ENCODE data around the gene DIAPH3. TPM values are rescaled to one million over a fixed set of nuclear protein-coding genes. Genes with fewer than 3 reads are reported as not detected.
"Not testable (repeated sequence)": the region's sequence is repeated elsewhere in the genome, so short reads cannot be mapped to it uniquely, and the experiment has no call there.

The DIAPH3 gene
- total RNA-seq, 1 experiment from 2014 or later: 27.6 TPM

- Mint-ChIP-seq H3K9me3 (peaks cover 4% of the 10 kb centered on the region; the same call in 1 of the 2 replicates), H3K36me3 (no peaks in the 10 kb centered on the region), H3K4me1 (peaks cover 5% of the 10 kb centered on the region), H3K27me3 (ENCODE audit: low read depth) (no peaks in the 10 kb centered on the region), H3K4me3 (no peak overlapping the region), H3K27ac (no peak overlapping the region)
- POLR2A ChIA-PET: interaction anchor here (0.9 kb wide), 1 partner anchor 51 kb away, joined by 3 read pairs; no protein-coding TSS in a partner anchor
- no peak for TF ChIP-seq FOXJ3 (CRISPR knock-in tag; IDR thresholded peaks at IDR 0.05; ENCODE audit: borderline replicate concordance)
- no peak for TF ChIP-seq NFE2L1 (CRISPR knock-in tag; IDR thresholded peaks at IDR 0.05)
- CTCF ChIA-PET: interaction anchor here (0.8 kb wide), 1 partner anchor 16 kb away, joined by 3 read pairs; no protein-coding TSS in a partner anchor
- ATAC-seq: no peak
- DNase-seq (ENCODE audit: low spot score): no peak
Observed at GRCh38 chr13:60210510-60211330, 47.0 kb upstream of the DIAPH3 start.

DNA sequence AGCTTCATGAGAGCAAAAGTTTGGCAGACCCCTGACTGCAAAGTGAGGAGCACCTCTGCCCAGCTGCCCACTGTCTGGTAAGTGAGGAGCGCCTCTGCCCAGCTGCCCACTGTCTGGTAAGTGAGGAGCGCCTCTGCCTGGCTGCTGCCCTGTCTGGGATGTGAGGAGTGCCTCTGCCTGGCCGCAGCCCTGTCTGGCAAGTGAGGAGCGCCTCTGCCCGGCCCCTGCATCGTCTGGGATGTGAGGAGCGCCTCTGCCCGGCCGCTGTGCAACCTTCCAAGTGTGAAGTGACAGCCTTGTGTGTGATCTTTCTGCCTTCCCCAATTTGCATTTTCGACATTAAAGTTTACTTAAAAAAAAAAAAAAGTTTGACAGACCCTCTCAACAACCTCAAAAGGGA lies 41.8 kb upstream of the DIAPH3 start:
- H3K27me3 Mint-ChIP-seq (ENCODE audit: low read depth); POLR2A ChIA-PET; H3K36me3 Mint-ChIP-seq; H3K4me3 Mint-ChIP-seq; H3K9me3 Mint-ChIP-seq; H3K4me1 Mint-ChIP-seq; CTCF ChIA-PET; H3K27ac Mint-ChIP-seq; ATAC-seq: not testable (repeated sequence)
- peak; percentile 32 for DNase-seq (ENCODE audit: low spot score)

DNA sequence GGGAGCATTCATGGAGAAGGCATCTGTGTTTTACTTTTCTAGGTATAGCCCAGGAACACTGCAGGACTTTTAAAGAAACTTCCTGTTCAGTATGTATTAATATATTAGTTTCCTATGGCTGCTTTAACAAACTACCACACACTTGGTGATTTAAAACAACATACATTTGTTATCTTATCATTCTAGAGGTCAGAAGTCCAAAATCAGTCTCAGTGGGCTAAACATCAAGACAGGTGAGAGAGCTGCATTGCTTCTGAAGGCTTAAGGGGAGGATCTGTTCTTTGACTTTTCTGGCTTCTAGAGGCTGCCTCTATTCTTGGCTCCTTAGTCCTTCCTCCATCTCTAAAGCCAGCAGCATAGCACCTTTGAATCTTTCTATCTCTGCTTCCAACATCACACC lies 37.6 kb upstream of the DIAPH3 start:
- no peak overlapping the region for H3K4me3 Mint-ChIP-seq

DNA sequence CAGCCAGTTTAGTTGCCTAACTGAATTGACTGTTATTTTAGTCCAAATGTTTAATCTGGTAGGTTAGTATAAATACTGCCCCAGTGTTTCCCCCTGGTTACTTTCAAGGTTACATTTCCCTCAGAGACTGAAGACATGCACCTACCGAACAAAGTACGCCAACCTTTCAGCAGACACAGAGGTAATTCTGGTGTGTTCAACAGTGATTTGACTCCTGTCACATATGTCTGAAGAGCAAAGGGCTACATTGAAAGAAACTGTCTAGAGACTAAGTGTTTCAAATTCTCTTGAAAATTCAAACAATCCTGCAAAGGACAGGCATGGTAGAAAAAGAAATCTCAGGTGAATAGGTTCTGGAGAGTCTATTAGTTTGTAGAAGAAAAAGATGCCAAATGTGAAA lies 32.2 kb upstream of the DIAPH3 start:
- H3K9me3 Mint-ChIP-seq; H3K36me3 Mint-ChIP-seq; CTCF ChIA-PET; ATAC-seq; POLR2A ChIA-PET; H3K4me3 Mint-ChIP-seq; H3K27ac Mint-ChIP-seq; H3K4me1 Mint-ChIP-seq; DNase-seq (ENCODE audit: low spot score); H3K27me3 Mint-ChIP-seq (ENCODE audit: low read depth): not testable (repeated sequence)

More for the DNA sequence above, 37.6 kb upstream of the DIAPH3 start:
- no peak for DNase-seq (ENCODE audit: low spot score)
- ChIA-PET POLR2A (interaction anchor here (0.6 kb wide), 1 partner anchor 85 kb away, joined by 4 read pairs; no protein-coding TSS in a partner anchor), CTCF (no interaction called here)
- TF ChIP-seq, protein P1, sequence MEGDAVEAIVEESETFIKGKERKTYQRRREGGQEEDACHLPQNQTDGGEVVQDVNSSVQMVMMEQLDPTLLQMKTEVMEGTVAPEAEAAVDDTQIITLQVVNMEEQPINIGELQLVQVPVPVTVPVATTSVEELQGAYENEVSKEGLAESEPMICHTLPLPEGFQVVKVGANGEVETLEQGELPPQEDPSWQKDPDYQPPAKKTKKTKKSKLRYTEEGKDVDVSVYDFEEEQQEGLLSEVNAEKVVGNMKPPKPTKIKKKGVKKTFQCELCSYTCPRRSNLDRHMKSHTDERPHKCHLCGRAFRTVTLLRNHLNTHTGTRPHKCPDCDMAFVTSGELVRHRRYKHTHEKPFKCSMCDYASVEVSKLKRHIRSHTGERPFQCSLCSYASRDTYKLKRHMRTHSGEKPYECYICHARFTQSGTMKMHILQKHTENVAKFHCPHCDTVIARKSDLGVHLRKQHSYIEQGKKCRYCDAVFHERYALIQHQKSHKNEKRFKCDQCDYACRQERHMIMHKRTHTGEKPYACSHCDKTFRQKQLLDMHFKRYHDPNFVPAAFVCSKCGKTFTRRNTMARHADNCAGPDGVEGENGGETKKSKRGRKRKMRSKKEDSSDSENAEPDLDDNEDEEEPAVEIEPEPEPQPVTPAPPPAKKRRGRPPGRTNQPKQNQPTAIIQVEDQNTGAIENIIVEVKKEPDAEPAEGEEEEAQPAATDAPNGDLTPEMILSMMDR (IDR thresholded peaks at IDR 0.05): no peak
- TF ChIP-seq MLX (CRISPR knock-in tag; IDR thresholded peaks at IDR 0.05): no peak
- TF ChIP-seq TP53 (CRISPR knock-in tag; IDR thresholded peaks at IDR 0.05): no peak
- TF ChIP-seq JUN (CRISPR knock-in tag; IDR thresholded peaks at IDR 0.05): no peak
- no peak for TF ChIP-seq IRF2 (CRISPR knock-in tag; IDR thresholded peaks at IDR 0.05; ENCODE audit: borderline replicate concordance, low read depth)
- TF ChIP-seq, protein P2, sequence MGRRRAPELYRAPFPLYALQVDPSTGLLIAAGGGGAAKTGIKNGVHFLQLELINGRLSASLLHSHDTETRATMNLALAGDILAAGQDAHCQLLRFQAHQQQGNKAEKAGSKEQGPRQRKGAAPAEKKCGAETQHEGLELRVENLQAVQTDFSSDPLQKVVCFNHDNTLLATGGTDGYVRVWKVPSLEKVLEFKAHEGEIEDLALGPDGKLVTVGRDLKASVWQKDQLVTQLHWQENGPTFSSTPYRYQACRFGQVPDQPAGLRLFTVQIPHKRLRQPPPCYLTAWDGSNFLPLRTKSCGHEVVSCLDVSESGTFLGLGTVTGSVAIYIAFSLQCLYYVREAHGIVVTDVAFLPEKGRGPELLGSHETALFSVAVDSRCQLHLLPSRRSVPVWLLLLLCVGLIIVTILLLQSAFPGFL (CRISPR knock-in tag; IDR thresholded peaks at IDR 0.05; ENCODE audit: borderline replicate concordance): no peak
- no peaks in the 10 kb centered on the region for H3K36me3 Mint-ChIP-seq
- H3K9me3 Mint-ChIP-seq: peaks cover 4% of the 10 kb centered on the region; the same call in 1 of the 2 replicates
- no peak overlapping the region for H3K27ac Mint-ChIP-seq
- H3K4me1 Mint-ChIP-seq: no peaks in the 10 kb centered on the region
- no peak for ATAC-seq
- H3K27me3 Mint-ChIP-seq (ENCODE audit: low read depth): no peaks in the 10 kb centered on the region

DNA sequence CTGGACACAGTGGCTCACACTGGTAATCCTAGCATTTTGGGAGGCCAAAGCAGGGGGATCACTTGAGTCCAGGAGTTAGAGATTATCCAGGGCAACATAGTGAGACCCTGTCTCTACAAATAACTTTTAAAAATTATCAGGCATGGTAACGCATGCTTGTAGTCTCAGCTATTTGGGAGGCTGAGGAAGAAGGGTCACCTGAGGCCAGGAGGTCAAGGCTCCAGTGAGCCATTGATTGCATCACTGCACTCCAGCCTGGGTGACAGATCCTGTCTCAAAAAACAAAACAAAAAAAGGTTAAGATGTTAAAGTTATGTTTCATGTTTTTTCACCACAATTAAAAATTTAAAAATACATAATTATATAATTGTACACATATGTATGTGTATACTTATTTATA lies 19.2 kb upstream of the DIAPH3 start:
- Mint-ChIP-seq H3K27me3 (ENCODE audit: low read depth) (no peaks in the 10 kb centered on the region), H3K36me3 (no peaks in the 10 kb centered on the region), H3K27ac (no peak overlapping the region), H3K4me1 (no peaks in the 10 kb centered on the region), H3K9me3 (no peaks in the 10 kb centered on the region), H3K4me3 (no peak overlapping the region)
- no peak for TF ChIP-seq ZNF219 (CRISPR knock-in tag; IDR thresholded peaks at IDR 0.05; ENCODE audit: borderline replicate concordance)
- DNase-seq (ENCODE audit: low spot score) (no peak), ATAC-seq (no peak)
- ChIA-PET POLR2A (no interaction called here), CTCF (no interaction called here)

Data from WTC11 (cell line).